Measurements from ENCODE around the gene ZNF436. TPM values are rescaled to one million over a fixed set of nuclear protein-coding genes. Genes with fewer than 3 reads are reported as not detected.

ZNF436 gene
- total RNA-seq, 2 donors from 2014 or later = 8.6 to 18.5 TPM

GRCh38 chr1:23399229-23399628, 29.6 kb upstream of the ZNF436 start:
- no peak for DNase-seq
- intact Hi-C loops (cut with DNase I) = no loop called here
- no peak overlapping the region for H3K4me3 ChIP-seq
- 95 to 96% methylated on average over 1 of the region's 1 CpG for WGBS, 2 donors
- no peaks in the 10 kb centered on the region for H3K27me3 ChIP-seq
- no peak for ATAC-seq
- H3K9me3 ChIP-seq = no peaks in the 10 kb centered on the region
- H3K36me3 ChIP-seq (replicated peaks in 1 of 2; ENCODE audit: insufficient read depth in 1 of 2, low read depth in 2 of 2) = peaks cover 0 to 6% of the 10 kb centered on the region in 2 donors
- peaks cover 34% of the 10 kb centered on the region for H3K4me1 ChIP-seq
- no peak overlapping the region for H3K27ac ChIP-seq
- TF ChIP-seq POLR2A (IDR thresholded peaks at IDR 0.05) = no peak
- TF ChIP-seq, protein P1, sequence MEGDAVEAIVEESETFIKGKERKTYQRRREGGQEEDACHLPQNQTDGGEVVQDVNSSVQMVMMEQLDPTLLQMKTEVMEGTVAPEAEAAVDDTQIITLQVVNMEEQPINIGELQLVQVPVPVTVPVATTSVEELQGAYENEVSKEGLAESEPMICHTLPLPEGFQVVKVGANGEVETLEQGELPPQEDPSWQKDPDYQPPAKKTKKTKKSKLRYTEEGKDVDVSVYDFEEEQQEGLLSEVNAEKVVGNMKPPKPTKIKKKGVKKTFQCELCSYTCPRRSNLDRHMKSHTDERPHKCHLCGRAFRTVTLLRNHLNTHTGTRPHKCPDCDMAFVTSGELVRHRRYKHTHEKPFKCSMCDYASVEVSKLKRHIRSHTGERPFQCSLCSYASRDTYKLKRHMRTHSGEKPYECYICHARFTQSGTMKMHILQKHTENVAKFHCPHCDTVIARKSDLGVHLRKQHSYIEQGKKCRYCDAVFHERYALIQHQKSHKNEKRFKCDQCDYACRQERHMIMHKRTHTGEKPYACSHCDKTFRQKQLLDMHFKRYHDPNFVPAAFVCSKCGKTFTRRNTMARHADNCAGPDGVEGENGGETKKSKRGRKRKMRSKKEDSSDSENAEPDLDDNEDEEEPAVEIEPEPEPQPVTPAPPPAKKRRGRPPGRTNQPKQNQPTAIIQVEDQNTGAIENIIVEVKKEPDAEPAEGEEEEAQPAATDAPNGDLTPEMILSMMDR (IDR thresholded peaks at IDR 0.05) = no peak

- intact Hi-C loops (cut with DNase I) = no loop called here
- TF ChIP-seq POLR2A (IDR thresholded peaks at IDR 0.05) = no peak
- TF ChIP-seq, protein P1 (IDR thresholded peaks at IDR 0.05) = no peak
- 93 to 94% methylated on average over 7 of the region's 7 CpGs for WGBS, 2 donors
- Histone ChIP-seq H3K4me1 (peaks cover 31% of the 10 kb centered on the region), H3K27ac (no peak overlapping the region), H3K27me3 (no peaks in the 10 kb centered on the region), H3K4me3 (no peak overlapping the region), H3K36me3 (replicated peaks in 1 of 2; ENCODE audit: insufficient read depth in 1 of 2, low read depth in 2 of 2) (peaks cover 0 to 6% of the 10 kb centered on the region in 2 donors), H3K9me3 (no peaks in the 10 kb centered on the region)
- ATAC-seq (no peak), DNase-seq (no peak)
Measured at GRCh38 chr1:23397908-23398307, 28.3 kb upstream of the ZNF436 start.

GRCh38 chr1:23396380-23396779, 26.7 kb upstream of the ZNF436 start:
- H3K4me1 ChIP-seq = peaks cover 30% of the 10 kb centered on the region
- ATAC-seq = no peak
- intact Hi-C loops (cut with DNase I) = no loop called here
- TF ChIP-seq, protein P1 (IDR thresholded peaks at IDR 0.05) = no peak
- TF ChIP-seq POLR2A (IDR thresholded peaks at IDR 0.05) = no peak
- no peaks in the 10 kb centered on the region for H3K27me3 ChIP-seq
- H3K9me3 ChIP-seq = no peaks in the 10 kb centered on the region
- 93 to 100% methylated on average over 2 of the region's 2 CpGs for WGBS, 2 donors
- no peak for DNase-seq
- H3K4me3 ChIP-seq = no peak overlapping the region
- peaks cover 0 to 6% of the 10 kb centered on the region in 2 donors for H3K36me3 ChIP-seq (replicated peaks in 1 of 2; ENCODE audit: insufficient read depth in 1 of 2, low read depth in 2 of 2)
- peak overlapping the region in 1 of 4 donors; percentile 70 for H3K27ac ChIP-seq

- DNase-seq = no peak
- H3K27me3 ChIP-seq = no peaks in the 10 kb centered on the region
- peaks cover 32% of the 10 kb centered on the region for H3K4me1 ChIP-seq
- no peak for ATAC-seq
- H3K27ac ChIP-seq = peak overlapping the region in 3 of 4 donors; percentile 31 to 70 (median 69)
- TF ChIP-seq POLR2A (IDR thresholded peaks at IDR 0.05) = no peak
- TF ChIP-seq, protein P1 (IDR thresholded peaks at IDR 0.05) = no peak
- no peak overlapping the region for H3K4me3 ChIP-seq
- 90% methylated on average over 4 of the region's 4 CpGs for WGBS, 2 donors
- H3K9me3 ChIP-seq = no peaks in the 10 kb centered on the region
- intact Hi-C loops (cut with DNase I) = no loop called here
- H3K36me3 ChIP-seq (replicated peaks in 1 of 2; ENCODE audit: insufficient read depth in 1 of 2, low read depth in 2 of 2) = peaks cover 0 to 6% of the 10 kb centered on the region in 2 donors
Measured at GRCh38 chr1:23395849-23396248, 26.2 kb upstream of the ZNF436 start.

- H3K4me3 ChIP-seq = no peak overlapping the region
- no peak for DNase-seq
- WGBS, 2 donors = 62 to 68% methylated on average over 6 to 8 of the region's 8 CpGs
Measured at GRCh38 chr1:23395154-23395724, 25.6 kb upstream of the ZNF436 start.

More at GRCh38 chr1:23395154-23395724, 25.6 kb upstream of the ZNF436 start:
- peak overlapping the region; percentile 7 to 70 (median 50) for H3K27ac ChIP-seq
- no peak for TF ChIP-seq POLR2A (IDR thresholded peaks at IDR 0.05)
- TF ChIP-seq, protein P1 (IDR thresholded peaks at IDR 0.05) = no peak
- no peak for ATAC-seq
- H3K4me1 ChIP-seq = peaks cover 32% of the 10 kb centered on the region
- H3K27me3 ChIP-seq = no peaks in the 10 kb centered on the region
- H3K36me3 ChIP-seq (replicated peaks in 1 of 2; ENCODE audit: insufficient read depth in 1 of 2, low read depth in 2 of 2) = peaks cover 0 to 6% of the 10 kb centered on the region in 2 donors
- no peaks in the 10 kb centered on the region for H3K9me3 ChIP-seq
- intact Hi-C loops (cut with DNase I) = no loop called here

All from body of pancreas (tissue), 4 donors.